ENCODE results near the gene NPTN.

DNA sequence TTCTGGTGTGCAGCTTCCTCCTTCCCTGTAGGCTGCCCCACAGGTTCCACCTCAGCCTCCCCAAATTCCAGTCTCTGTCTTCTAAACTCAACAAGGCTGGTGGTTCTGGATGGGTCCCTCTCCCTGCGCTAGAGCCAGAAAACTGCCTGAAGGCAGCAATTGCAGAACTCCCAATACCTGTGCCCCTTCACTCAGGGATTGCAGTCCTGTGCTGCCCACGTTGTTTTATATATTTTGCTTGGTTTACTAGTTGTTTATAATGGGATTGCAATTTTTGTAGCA lies 14.8 kb upstream of the NPTN start:
- TF ChIP-seq, protein P1, sequence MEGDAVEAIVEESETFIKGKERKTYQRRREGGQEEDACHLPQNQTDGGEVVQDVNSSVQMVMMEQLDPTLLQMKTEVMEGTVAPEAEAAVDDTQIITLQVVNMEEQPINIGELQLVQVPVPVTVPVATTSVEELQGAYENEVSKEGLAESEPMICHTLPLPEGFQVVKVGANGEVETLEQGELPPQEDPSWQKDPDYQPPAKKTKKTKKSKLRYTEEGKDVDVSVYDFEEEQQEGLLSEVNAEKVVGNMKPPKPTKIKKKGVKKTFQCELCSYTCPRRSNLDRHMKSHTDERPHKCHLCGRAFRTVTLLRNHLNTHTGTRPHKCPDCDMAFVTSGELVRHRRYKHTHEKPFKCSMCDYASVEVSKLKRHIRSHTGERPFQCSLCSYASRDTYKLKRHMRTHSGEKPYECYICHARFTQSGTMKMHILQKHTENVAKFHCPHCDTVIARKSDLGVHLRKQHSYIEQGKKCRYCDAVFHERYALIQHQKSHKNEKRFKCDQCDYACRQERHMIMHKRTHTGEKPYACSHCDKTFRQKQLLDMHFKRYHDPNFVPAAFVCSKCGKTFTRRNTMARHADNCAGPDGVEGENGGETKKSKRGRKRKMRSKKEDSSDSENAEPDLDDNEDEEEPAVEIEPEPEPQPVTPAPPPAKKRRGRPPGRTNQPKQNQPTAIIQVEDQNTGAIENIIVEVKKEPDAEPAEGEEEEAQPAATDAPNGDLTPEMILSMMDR (conservative IDR thresholded peaks at IDR 0.05 in 1 of 2, IDR thresholded peaks at IDR 0.05 in 1 of 2; ENCODE audit: low read depth in 1 of 2, low read length in 2 of 2): no peak
- TF ChIP-seq EZH2 (IDR thresholded peaks at IDR 0.05; ENCODE audit: low read length, missing control alignments): no peak
